Neural progenitor cell (in vitro differentiated cells): ENCODE results near the gene HDAC4. TPM values are rescaled to one million over a fixed set of nuclear protein-coding genes. Genes with fewer than 3 reads are reported as not detected.

Experiments used
- DNase-seq: peaks from one replicate; pipeline ENCODE4 v3.0.0-alpha.2; 2016; ENCODE audit warnings: low spot score
- H2AFZ ChIP-seq: fragments of 200-600 bp; sonication (generic); replicated peaks from 2 replicates; pipeline ENCODE4 v1.6.1; 2016; ENCODE audit warnings: antibody characterized with exemption
- H3F3A ChIP-seq: fragments of 200-600 bp; sonication (generic); 2 replicates; pipeline ENCODE4 v1.6.1; 2016; ENCODE audit warnings: antibody characterized with exemption, low read depth
- H3K27ac ChIP-seq: fragments of 200-600 bp; sonication (generic); 2 replicates; pipeline ENCODE4 v1.5.1; 2016; ENCODE audit warnings: mild to moderate bottlenecking
- H3K27me3 ChIP-seq: fragments of 200-600 bp; sonication (generic); 2 replicates; pipeline ENCODE4 v1.6.1; 2016; ENCODE audit warnings: mild to moderate bottlenecking, moderate library complexity
- H3K36me3 ChIP-seq: fragments of 200-600 bp; sonication (generic); 2 replicates; pipeline ENCODE4 v1.5.1; 2016
- H3K4me1 ChIP-seq: fragments of 200-600 bp; sonication (generic); 2 replicates; pipeline ENCODE4 v1.6.1; 2016; ENCODE audit warnings: mixed run types
- H3K4me2 ChIP-seq: fragments of 200-600 bp; sonication (generic); 2 replicates; pipeline ENCODE4 v1.6.1; 2016
- H3K4me3 ChIP-seq: fragments of 200-600 bp; sonication (generic); 2 replicates; pipeline ENCODE4 v1.5.1; 2016
- H3K79me2 ChIP-seq: fragments of 200-600 bp; sonication (generic); 2 replicates; pipeline ENCODE4 v1.6.1; 2016; ENCODE audit warnings: low read depth
- H3K9ac ChIP-seq: fragments of 200-600 bp; sonication (generic); 2 replicates; pipeline ENCODE4 v1.6.1; 2016
- H3K9me3 ChIP-seq: fragments of 200-600 bp; sonication (generic); 2 replicates; pipeline ENCODE4 v1.5.1; 2016; ENCODE audit warnings: low read depth
- H4K20me1 ChIP-seq: fragments of 200-600 bp; sonication (generic); 2 replicates; pipeline ENCODE4 v1.6.1; 2016; ENCODE audit warnings: low read depth
- H3K27ac Mint-ChIP-seq: 3 replicates; pipeline ENCODE4 v1.8.0; 2021; ENCODE audit warnings: mixed read lengths
- H3K27me3 Mint-ChIP-seq: 2 replicates; pipeline ENCODE4 v1.8.0; 2022; ENCODE audit warnings: low read depth, mild to moderate bottlenecking, inconsistent platforms, moderate library complexity, mixed read lengths; ENCODE audit not compliant: insufficient read depth
- H3K36me3 Mint-ChIP-seq: 3 replicates; pipeline ENCODE4 v1.8.0; 2021; ENCODE audit warnings: mixed read lengths
- H3K4me1 Mint-ChIP-seq: 3 replicates; pipeline ENCODE4 v1.8.0; 2021; ENCODE audit warnings: mixed read lengths
- H3K4me3 Mint-ChIP-seq: 3 replicates; pipeline ENCODE4 v1.8.0; 2021; ENCODE audit warnings: mild to moderate bottlenecking, moderate library complexity, mixed read lengths
- H3K9me3 Mint-ChIP-seq: 3 replicates; pipeline ENCODE4 v1.8.0; 2020; ENCODE audit warnings: mixed read lengths
- CTCF ChIP-seq: fragments of 200-600 bp; sonication (generic); IDR thresholded peaks from 2 replicates; pipeline ENCODE4 v1.5.1; 2017; ENCODE audit warnings: antibody characterized with exemption, mild to moderate bottlenecking
- EZH2 ChIP-seq: fragments of 200-600 bp; sonication (generic); IDR thresholded peaks from 2 replicates; pipeline ENCODE4 v1.6.1; 2017; ENCODE audit warnings: antibody characterized with exemption, mild to moderate bottlenecking, moderate library complexity
- EZH2phosphoT487 ChIP-seq: fragments of 200-600 bp; sonication (generic); IDR thresholded peaks from 2 replicates; pipeline ENCODE4 v1.6.1; 2017; ENCODE audit warnings: antibody characterized with exemption
- total RNA-seq: library from RNA; depleted of rRNA; stranded (reverse); fragments of >200 nt; gene quantifications from 2 replicates; pipeline ENCODE4 v1.2.3, GENCODE V29; 2015; ENCODE audit warnings: low replicate concordance

Gene HDAC4
- total RNA-seq, 1 donor from 2014 or later: 36.0 TPM

- peaks cover 5% of the 10 kb centered on the region for H3K36me3 Mint-ChIP-seq
- no peak overlapping the region for H3K27ac ChIP-seq
- no peaks in the 10 kb centered on the region for H3K9me3 Mint-ChIP-seq
These were observed 291.5 kb downstream of the HDAC4 start for GRCh38 chr2:239109041-239109927.

GRCh38 chr2:239108459-239108858 lies 292.4 kb downstream of the HDAC4 start:
- TF ChIP-seq EZH2phosphoT487 (no peak), EZH2 (no peak), CTCF (no peak)
- no peak overlapping the region for H3K27ac ChIP-seq
- DNase-seq: peak; percentile 34
- Mint-ChIP-seq H3K36me3 (peaks cover 5% of the 10 kb centered on the region), H3K27me3 (peaks cover 2% of the 10 kb centered on the region), H3K4me3 (no peak overlapping the region), H3K4me1 (no peaks in the 10 kb centered on the region), H3K27ac (no peak overlapping the region), H3K9me3 (no peaks in the 10 kb centered on the region)
- no peaks in the 10 kb centered on the region for H3F3A ChIP-seq
- no peak overlapping the region for H3K4me2 ChIP-seq
- H4K20me1 ChIP-seq: peaks cover 7% of the 10 kb centered on the region
- H3K4me3 ChIP-seq: no peak overlapping the region
- H3K4me1 ChIP-seq: no peaks in the 10 kb centered on the region
- no peaks in the 10 kb centered on the region for H3K27me3 ChIP-seq
- H2AFZ ChIP-seq: no peak overlapping the region
- H3K9ac ChIP-seq: no peak overlapping the region
- H3K9me3 ChIP-seq: no peaks in the 10 kb centered on the region
- H3K79me2 ChIP-seq: no peaks in the 10 kb centered on the region
- no peaks in the 10 kb centered on the region for H3K36me3 ChIP-seq

More at GRCh38 chr2:239109041-239109927, 291.5 kb downstream of the HDAC4 start:
- Histone ChIP-seq H3K9ac (no peak overlapping the region), H3K36me3 (no peaks in the 10 kb centered on the region), H4K20me1 (peaks cover 7% of the 10 kb centered on the region), H3K79me2 (no peaks in the 10 kb centered on the region), H3K27me3 (no peaks in the 10 kb centered on the region), H3K4me3 (no peak overlapping the region), H3K4me1 (no peaks in the 10 kb centered on the region), H2AFZ (no peak overlapping the region), H3K9me3 (no peaks in the 10 kb centered on the region), H3K4me2 (no peak overlapping the region), H3F3A (no peaks in the 10 kb centered on the region)
- no peak for DNase-seq
- Mint-ChIP-seq H3K27ac (no peak overlapping the region), H3K4me1 (no peaks in the 10 kb centered on the region), H3K27me3 (peaks cover 2% of the 10 kb centered on the region), H3K4me3 (no peak overlapping the region)
- TF ChIP-seq EZH2: no peak
- no peak for TF ChIP-seq EZH2phosphoT487
- no peak for TF ChIP-seq CTCF

- H3K4me1 Mint-ChIP-seq: no peaks in the 10 kb centered on the region
- no peak overlapping the region for H3K27ac Mint-ChIP-seq
- Histone ChIP-seq H3K27ac (no peak overlapping the region), H3K27me3 (no peaks in the 10 kb centered on the region), H3K4me1 (no peaks in the 10 kb centered on the region), H3F3A (no peaks in the 10 kb centered on the region), H4K20me1 (peaks cover 7% of the 10 kb centered on the region), H3K4me3 (no peak overlapping the region), H3K4me2 (no peak overlapping the region), H3K9ac (no peak overlapping the region), H3K36me3 (no peaks in the 10 kb centered on the region), H3K79me2 (no peaks in the 10 kb centered on the region), H3K9me3 (no peaks in the 10 kb centered on the region), H2AFZ (no peak overlapping the region)
- H3K4me3 Mint-ChIP-seq: no peak overlapping the region
- H3K36me3 Mint-ChIP-seq: peaks cover 5% of the 10 kb centered on the region
- H3K9me3 Mint-ChIP-seq: no peaks in the 10 kb centered on the region
- no peak for TF ChIP-seq EZH2phosphoT487
- TF ChIP-seq CTCF: no peak
- no peak for TF ChIP-seq EZH2
- DNase-seq: no peak
- H3K27me3 Mint-ChIP-seq: peaks cover 2% of the 10 kb centered on the region
These were observed 292.9 kb downstream of the HDAC4 start for GRCh38 chr2:239107936-239108335.
